ENCODE measurements around the gene CDYL2.
"Not testable (repeated sequence)": the region's sequence is repeated elsewhere in the genome, so short reads cannot be mapped to it uniquely, and the experiment has no call there.

CDYL2 gene

DNA sequence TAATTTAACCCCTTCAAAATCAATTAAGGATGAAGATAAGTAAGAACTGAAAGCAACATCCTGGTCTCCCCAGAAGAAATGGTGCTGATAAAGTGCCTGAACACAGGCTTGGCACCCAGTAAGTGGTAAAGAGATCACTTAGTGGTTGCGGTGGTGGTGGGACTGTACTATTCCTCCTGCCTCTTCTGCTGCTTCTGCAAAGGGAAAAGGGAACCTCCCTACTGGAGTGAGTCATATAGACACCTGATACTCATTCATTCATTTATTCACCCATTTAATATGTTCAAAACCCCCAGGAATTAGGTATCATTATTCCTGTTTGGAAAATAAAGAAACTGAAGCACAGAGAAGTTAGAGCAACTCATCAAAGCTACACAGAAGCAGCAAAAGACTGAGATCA lies 60.6 kb downstream of the CDYL2 start:
- no peak for DNase-seq (ENCODE audit: low read depth)

DNA sequence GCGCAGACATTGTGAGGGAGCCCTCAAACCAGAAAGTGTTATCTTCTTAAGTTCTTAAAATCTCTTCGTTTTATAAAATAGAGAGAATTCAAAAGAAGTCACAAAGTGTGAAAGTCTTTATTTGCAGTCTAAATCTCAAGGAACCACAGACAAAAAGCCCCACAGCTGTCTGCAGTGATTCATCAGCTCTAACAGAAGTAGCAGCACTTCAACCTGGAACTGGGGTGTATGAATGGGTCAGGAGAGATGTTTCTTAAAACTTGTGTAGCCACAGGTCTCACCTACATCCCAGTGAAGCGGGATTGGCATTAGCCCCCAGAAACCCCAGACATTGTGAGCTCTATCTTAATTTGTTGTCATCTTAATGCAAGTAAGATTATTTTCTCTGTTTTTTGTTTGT lies 61.1 kb downstream of the CDYL2 start:
- DNase-seq (ENCODE audit: low read depth) = no peak

DNA sequence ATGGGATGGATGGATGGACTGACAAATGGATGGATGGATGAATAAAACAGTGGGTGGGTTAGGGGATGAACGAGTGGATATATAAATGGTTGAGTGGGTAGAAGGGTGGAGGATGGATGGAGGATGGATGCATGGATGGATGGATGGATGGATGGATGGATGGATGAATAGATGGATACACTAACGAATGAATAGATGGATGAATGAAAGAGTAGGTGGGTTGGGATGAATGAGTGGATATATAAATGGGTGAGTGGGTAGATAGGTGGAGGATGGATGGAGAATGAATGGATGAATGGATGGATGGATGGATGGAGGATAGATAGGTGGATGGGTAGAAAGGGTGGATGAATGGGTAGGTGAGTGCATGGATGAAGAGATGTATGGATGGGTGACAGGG lies 62.1 kb downstream of the CDYL2 start:
- no peak for DNase-seq (ENCODE audit: low read depth)

DNA sequence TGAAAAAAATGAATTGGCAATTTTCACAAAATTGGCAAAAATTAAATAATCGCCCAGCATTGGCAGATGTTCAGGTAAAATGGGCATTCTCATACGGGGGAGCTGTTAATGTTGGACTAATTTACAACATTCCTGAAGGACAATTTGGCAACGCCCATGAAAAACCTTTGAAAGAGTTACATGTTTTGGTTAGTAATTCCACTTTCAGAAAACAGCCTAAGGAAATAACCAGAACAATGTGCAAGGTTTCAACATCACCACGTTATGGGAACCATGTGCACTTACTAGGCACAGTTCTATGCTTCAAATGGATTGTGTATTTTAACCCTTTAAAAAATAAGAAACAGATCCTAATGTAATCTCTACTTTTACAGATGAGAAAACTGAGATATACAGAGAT lies 62.7 kb downstream of the CDYL2 start:
- DNase-seq (ENCODE audit: low read depth) = no peak

DNA sequence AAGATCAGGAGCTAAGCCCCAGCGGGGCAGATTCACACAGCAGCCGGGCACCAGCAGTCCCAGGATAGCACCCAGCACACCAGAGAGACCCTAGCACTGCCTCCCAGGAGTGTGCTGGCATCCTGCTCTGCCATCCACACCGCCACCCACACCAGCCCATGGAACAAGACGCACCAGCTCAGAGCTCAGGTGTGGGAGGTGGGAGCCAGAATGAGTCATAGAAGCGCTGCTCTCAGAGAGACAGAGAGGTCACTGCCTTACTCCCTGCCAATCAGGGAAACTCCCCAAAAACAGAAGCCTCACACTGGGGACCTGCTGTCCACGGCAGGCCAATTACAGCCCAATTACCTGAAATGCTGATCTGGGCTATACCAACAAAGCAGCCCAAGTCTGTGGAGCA lies 64.9 kb downstream of the CDYL2 start:
- DNase-seq (ENCODE audit: low read depth) = no peak

DNA sequence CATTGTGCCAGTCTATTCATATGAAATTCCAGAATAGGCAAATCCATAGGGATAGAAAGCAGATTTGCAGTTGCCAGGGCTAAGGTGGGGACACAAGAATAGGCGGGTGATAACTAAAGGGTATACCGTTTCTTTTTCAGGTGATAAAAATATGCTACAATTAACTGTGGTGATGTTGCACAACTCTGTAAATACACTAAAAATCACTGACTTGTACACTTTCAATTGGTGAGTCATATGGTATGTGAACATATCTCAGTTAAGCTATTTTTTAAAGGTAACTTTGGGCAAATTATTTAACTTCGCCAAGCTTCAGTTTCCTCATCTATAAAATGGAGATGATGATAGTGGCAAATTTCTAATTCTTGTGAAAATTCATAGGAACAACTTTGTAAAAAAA lies 65.9 kb downstream of the CDYL2 start:
- no peak for DNase-seq (ENCODE audit: low read depth)

DNA sequence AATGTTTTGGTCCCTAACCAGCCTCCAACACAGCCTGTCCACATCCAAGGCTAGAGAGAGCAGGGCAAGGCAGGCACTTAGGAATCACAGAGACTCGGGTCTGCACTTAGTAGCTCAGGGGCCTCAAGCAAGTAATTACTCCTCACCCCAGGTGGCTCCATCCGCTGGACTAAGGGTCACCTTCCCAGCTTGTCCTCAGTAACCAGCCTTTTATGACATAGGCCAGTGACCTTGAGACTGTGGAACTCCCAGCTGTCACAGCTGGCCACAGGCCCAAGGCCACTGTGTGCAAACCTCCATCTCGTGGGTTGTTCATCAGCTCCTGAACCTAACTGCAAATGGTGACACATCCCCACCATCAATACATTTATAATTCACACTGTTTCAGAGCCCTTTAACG lies 68.6 kb downstream of the CDYL2 start:
- no peak for DNase-seq (ENCODE audit: low read depth)

DNA sequence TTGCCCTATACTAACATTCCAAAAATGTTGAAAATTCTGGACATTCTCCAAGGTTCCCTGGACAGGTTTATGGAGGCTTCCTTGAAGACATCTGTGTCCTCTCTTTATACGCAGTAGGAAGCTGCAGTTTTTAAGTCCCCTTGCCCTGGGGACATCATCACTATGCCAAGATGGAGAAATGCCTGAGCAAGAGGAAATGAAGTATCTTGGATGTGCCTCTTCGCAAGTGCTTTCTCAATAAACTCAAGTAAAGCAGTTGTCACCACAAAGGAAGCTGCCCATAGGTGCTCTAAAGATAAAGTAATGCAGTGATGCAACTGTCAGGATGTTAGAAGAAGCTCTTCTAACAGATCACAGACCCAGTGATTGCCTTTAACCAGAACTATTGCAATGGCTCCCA lies 71.0 kb downstream of the CDYL2 start:
- no peak for DNase-seq (ENCODE audit: low read depth)

DNA sequence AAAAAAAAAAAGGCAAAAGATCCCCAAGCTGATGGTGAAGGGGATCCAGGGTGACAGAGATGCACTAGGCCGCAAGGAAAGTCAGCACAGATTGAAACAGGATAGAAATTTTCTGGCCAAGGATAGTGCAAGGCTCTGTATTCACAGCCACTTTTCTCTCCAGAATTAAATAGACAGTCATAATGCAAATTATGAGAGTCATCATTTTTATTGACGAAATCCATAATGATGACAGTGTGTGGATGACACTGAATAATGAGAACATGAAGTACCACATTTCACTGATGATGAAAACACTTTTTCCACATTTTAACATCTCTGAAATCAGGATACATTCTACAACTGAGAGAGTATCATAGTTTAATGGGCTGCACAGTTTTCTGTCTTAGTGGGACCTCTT lies 72.5 kb downstream of the CDYL2 start:
- DNase-seq (ENCODE audit: low read depth) = no peak

DNA sequence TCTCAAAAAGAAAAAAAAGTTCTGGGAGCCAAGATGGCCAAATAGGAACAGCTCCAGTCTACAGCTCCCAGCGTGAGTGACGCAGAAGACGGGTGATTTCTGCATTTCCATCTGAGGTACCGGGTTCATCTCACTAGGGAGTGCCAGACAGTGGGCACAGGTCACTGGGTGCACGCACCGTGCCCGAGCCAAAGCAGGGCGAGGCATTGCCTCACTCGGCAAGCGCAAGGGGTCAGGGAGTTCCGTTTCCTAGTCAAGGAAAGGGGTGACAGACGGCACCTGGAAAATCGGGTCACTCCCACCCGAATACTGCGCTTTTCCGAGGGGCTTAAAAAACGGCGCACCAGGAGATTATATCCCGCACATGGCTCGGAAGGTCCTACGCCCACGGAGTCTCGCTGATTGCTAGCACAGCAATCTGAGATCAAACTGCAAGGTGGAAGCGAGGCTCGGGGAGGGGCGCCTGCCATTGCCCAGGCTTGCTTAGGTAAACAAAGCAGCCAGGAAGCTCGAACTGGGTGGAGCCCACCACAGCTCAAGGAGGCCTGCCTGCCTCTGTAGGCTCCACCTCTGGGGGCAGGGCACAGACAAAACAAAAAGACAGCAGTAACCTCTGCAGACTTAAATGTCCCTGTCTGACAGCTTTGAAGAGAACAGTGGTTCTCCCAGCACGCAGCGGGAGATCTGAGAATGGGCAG lies 77.2 kb downstream of the CDYL2 start:
- DNase-seq (ENCODE audit: low read depth) = not testable (repeated sequence)

DNA sequence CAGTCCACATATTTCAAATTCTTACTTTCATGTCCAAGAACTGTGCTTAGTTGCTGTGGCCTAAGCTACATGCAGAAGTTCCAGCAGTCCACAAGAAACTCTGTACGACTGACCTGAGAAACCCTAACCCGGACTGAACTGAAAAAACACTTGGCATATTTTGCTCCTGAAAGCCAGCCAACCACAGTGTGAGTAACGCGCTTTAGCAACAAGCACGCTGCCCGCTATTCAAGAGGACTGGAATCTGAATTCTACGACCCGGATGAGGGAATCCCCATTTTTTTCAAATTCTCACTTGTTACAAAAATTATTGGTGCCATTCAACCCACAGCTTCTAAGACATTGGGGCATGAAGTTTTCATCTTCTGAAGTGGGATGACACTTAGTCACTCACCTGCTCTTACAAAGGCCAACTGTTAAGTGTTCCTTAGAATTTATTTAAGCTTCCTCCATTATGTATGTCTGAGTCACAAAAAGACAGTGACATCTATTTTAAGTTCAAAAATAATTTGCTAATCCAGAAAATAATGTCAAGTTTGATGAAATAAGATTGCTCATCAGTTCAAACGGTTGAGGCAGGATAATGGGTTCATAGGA lies 78.7 kb downstream of the CDYL2 start:
- no peak for DNase-seq (ENCODE audit: low read depth)

DNA sequence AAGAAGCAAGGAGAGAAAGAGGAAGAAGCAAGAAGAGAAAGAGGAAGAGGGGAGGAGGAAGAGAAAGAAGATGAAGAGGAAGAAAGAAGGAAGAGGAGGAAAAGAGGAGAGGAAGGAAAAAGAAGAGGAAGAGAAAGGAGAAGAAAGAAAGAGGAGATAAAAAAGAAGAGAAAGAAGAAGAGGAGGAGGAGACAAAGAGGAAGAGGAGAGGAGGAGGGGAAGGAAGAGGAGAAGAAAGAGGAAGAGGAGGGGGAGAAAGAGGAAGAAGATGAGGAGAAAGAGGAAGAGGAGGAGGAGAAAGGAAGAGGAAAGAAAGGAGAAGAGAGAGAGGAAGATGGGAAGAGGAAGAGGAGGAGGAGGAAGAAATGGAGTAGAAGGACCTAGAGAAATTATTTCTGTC lies 80.4 kb downstream of the CDYL2 start:
- DNase-seq (ENCODE audit: low read depth) = no peak

DNA sequence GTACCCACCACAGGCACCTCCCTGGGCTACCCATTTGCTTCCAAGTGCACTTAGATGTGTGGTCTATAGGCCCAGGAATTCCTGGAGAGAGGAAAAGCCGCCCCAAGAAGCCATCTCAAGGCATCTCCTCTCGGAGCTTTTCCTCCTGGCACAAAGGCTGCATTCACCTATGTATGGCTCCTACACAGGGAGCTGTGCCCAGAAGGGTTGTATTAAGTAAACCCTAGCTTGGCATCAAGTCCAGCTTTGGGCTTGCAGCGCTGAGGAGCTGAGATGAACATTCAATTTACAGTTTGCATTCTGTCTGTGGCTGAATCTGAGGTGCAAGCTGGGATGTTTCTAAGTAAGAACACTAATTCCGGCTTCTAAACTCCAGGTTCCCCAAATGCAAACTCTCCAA lies 81.3 kb downstream of the CDYL2 start:
- no peak for DNase-seq (ENCODE audit: low read depth)

DNA sequence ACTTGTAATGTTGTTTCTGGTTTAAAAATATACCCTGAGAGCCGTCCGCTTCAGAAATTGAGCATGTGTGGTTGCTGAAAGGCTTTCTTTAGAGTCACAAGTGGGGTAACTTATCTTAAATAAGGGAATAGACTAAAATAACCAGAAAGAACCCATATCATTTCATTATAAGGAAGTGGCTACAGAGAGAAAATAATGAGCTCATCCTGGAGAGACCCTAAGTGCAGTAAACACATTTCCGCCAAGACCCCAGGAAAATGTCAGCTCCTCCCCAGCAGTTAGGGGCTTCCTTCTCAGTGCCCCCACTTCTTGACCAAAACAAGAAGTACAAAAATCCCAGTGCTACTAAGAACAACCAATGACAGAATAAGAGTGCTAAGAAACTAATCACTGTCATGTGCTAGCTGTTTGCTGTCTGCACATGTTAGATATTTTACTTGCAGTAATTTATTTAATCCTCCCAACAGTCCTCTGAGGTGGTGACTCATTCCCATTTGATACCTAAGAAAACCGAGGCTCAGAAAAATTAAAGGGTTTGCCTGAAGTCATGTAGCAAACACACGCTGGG lies 83.5 kb downstream of the CDYL2 start:
- DNase-seq (ENCODE audit: low read depth) = no peak

DNA sequence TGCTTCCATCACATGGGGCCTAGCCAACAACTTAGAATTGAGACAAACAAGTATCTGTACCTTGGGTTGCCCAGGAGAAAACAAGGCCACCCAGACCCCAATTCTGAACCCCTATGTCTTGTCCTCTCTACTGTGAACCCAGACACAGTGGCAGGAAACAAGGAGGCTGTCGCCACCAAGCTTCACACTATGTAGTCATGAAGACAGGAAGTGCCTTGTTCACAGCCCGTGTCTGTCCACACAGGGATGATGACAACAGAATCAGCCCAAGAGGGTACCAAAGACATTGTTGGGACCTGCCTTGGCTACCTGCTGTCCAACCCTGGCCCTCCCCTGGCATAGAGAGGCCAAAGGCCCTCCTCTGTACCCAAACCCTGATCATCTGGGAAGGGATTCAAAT lies 84.8 kb downstream of the CDYL2 start:
- no peak for DNase-seq (ENCODE audit: low read depth)

DNA sequence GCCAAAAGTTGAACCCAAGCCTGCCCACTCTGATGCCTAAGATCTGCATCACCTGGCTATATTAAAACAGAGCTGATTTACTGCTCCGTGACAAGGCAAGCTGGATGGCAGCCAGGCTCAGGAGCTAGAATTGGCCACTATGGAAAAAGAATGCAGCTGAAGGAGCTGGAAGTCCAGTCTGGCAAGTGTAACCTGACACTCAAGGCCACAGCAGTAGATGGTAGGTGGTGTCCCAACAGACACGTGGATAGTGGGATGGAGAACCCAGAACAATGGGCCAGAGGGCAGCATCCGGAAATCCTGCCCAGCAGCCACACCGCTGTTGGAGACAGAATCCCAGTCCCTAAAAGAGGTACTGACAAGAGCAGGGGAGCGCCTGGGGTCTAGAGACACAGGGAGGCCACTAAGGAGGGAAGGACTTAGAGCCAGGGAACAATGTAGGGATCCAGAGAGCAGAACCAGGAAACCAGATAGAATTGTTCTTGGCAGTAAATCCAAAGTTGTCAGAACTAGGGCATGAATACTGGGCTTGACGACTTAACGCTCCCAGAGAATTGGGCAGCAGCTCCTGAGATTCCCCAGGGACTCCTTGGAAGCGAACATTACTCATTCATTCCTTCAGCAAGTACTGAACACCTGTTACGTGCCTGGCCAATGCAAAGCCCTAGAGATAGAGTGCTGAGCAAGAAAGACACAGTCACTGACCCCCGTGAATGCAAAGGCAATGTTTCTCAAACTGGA lies 85.7 kb downstream of the CDYL2 start:
- DNase-seq (ENCODE audit: low read depth) = no peak

DNA sequence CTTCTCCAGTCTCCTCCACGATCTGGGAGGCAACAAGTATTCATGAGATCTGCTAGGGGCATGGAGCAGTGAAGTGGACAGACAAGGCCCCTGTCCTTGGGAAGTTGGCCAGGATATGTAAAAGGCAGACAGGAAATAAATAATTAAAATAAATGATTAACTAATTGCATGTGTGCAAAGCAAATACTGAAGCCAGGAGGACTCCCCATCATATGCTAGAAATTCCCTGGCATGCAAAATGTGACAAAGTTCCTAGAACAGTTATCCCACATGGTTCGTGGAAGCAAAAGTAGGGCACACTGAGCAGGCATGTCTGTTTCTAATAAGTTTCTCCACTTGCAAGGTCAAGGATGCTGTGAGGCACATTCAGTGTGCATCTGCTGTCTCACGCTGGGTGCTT lies 86.8 kb downstream of the CDYL2 start:
- DNase-seq (ENCODE audit: low read depth) = no peak

DNA sequence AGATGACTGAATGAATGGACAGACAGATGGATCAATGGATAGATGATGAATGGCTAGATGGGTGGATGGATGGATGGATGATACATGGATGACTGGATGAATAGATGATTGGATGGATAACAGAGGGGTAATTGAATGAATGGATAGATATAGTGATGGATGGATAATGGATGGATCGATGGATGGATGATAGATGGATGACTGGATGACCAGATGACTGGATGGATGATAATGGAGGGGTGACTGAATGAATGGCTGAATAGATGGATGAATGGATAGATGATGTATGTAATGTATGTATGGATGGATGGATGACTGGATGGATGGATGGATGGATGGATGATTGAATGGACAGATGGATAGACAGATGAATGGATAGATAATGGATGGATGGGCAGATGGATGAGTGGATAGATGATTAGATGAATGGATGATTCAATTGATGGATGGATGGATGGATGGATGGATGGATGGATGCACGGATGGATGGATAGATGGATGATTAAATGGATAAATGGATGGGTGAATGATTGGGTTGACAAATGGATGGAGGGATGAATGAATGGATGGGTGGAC lies 87.7 kb downstream of the CDYL2 start:
- no peak for DNase-seq (ENCODE audit: low read depth)

DNA sequence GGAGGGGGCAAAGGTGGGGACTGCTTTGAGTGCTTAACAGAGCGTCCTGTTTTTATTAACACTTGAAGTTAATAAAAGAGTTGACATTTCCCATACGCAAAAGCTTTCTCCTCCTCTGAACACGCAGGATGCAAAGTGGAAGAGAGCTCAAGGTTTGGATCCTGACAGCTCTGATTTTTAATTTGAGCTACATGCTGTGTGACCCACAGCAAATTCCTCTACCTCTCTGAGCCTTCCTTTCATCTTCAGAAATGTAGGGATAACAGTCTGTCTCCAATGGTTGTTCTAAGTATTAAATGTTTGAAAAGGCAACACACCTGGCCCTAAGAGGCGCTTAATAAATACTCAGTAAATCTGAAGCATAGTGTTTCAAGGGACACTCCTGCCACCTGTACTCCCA lies 93.0 kb downstream of the CDYL2 start:
- DNase-seq (ENCODE audit: low read depth) = no peak

DNA sequence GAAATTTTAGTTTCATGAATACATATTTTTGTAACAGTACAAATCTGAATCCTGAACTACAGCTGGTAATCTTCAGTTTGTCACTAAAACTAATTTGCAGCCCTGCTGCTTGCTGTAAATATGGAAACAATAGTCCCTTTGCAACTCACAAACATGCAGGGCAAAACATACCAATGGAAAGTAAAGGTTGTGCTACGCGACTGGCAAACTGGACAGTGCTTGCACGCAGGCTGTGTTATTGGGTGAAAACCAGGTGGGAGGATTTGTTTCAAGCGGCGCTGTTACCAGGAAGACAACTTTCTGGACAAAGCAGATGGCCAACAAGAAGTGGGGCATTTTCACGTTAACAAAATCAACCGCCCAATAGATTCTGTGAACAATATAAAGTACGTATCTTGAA lies 93.5 kb downstream of the CDYL2 start:
- no peak for DNase-seq (ENCODE audit: low read depth)

DNA sequence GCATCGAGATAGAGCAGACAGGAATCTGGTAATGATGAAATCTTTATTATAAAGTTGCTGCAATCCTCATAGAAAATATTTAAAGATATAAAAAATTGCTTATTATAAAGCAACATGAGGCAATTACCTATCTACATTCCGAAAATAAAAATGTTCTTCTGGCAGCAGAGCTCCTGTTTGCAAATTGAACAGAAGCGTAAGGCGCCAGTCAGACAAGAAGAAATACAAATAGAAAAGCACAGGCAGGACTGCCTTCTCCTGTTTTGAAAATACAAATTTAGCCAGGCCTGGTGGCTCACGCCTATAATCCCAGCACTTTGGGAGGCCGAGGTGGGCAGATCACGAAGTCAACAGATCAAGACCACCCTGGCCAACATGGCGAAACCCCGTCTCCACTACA lies 95.6 kb downstream of the CDYL2 start:
- DNase-seq (ENCODE audit: low read depth) = no peak

DNA sequence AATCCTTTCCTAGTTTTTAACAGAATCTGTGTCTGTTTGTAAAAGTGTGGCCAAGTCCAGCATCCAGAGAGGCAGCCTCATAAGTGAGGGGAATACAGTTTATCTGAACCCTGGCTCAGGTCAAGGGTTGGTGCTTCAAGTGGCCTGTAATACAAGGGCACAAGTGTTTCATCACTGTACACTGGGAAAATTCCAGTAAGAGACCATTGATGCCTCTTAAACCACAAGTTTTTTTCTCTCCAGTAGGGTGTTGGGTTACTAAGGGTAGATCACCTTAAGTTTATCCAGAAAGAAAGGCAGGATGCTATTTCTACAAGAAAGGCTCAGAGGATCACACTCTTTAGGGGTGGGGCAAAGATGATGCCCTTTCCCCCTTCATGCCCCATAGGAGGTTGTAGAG lies 96.7 kb downstream of the CDYL2 start:
- no peak for DNase-seq (ENCODE audit: low read depth)

DNA sequence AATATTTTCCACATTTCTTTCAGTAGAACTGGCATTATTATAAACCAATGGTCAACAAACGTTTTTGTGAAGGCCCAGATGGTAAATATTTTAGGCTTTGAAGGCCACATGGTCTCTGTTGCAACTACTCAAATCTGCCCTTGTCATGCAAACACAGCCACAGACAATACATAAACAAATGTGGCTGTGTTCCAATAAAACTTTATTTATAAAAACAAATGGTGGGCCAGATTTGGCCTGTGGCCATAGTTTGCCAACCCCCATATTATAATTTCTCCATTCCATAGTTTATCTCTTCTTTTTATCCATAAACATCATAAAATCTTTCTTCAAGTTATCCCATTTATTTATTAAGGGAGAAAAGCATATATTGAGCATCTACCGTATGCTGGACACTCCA lies 98.8 kb downstream of the CDYL2 start:
- DNase-seq (ENCODE audit: low read depth) = no peak
